Measurements from ENCODE around the gene KLHL28.
"Not testable (repeated sequence)": the region's sequence is repeated elsewhere in the genome, so short reads cannot be mapped to it uniquely, and the experiment has no call there.

The KLHL28 gene

GRCh38 chr14:44895716-44896115 is 66.0 kb downstream of the KLHL28 start:
- H3K27me3 ChIP-seq (ENCODE audit: insufficient read depth, low read depth): no peaks in the 10 kb centered on the region
- peaks cover 23% of the 10 kb centered on the region for H3K4me1 ChIP-seq (ENCODE audit: low read depth, poor library complexity, severe bottlenecking)
- no peak overlapping the region for H3K9ac ChIP-seq
- H3K27ac ChIP-seq: no peak overlapping the region
- H3K4me3 ChIP-seq (IDR thresholded peaks at IDR 0.05; ENCODE audit: insufficient read depth, low read depth, low read length): no peak overlapping the region
- no peaks in the 10 kb centered on the region for H3K79me2 ChIP-seq (ENCODE audit: insufficient read depth, low read depth)
- TF ChIP-seq CTCF (conservative IDR thresholded peaks at IDR 0.05; ENCODE audit: low read depth, low read length): no peak
- H2AFZ ChIP-seq (ENCODE audit: low read depth): no peak overlapping the region
- H3K4me2 ChIP-seq: no peak overlapping the region
- H3K36me3 ChIP-seq (ENCODE audit: insufficient read depth): no peaks in the 10 kb centered on the region
- H4K20me1 ChIP-seq (ENCODE audit: insufficient read depth): no peaks in the 10 kb centered on the region

- Histone ChIP-seq H3K79me2 (ENCODE audit: insufficient read depth, low read depth) (no peaks in the 10 kb centered on the region), H3K4me2 (no peak overlapping the region), H3K36me3 (ENCODE audit: insufficient read depth) (no peaks in the 10 kb centered on the region), H3K27ac (no peak overlapping the region), H3K4me1 (ENCODE audit: low read depth, poor library complexity, severe bottlenecking) (peaks cover 21% of the 10 kb centered on the region), H3K9ac (no peak overlapping the region), H4K20me1 (ENCODE audit: insufficient read depth) (no peaks in the 10 kb centered on the region), H3K4me3 (IDR thresholded peaks at IDR 0.05; ENCODE audit: insufficient read depth, low read depth, low read length) (no peak overlapping the region), H3K27me3 (ENCODE audit: insufficient read depth, low read depth) (no peaks in the 10 kb centered on the region), H2AFZ (ENCODE audit: low read depth) (no peak overlapping the region)
- no peak for TF ChIP-seq CTCF (conservative IDR thresholded peaks at IDR 0.05; ENCODE audit: low read depth, low read length)
These were observed 68.2 kb downstream of the KLHL28 start for GRCh38 chr14:44893535-44893934.

- H3K4me3 ChIP-seq (IDR thresholded peaks at IDR 0.05; ENCODE audit: insufficient read depth, low read depth, low read length); H2AFZ ChIP-seq (ENCODE audit: low read depth); H3K9ac ChIP-seq; H3K27me3 ChIP-seq (ENCODE audit: insufficient read depth, low read depth); H4K20me1 ChIP-seq (ENCODE audit: insufficient read depth); H3K4me2 ChIP-seq; H3K27ac ChIP-seq; H3K79me2 ChIP-seq (ENCODE audit: insufficient read depth, low read depth); H3K36me3 ChIP-seq (ENCODE audit: insufficient read depth): not testable (repeated sequence)
- H3K4me1 ChIP-seq (ENCODE audit: low read depth, poor library complexity, severe bottlenecking): peaks cover 14% of the 10 kb centered on the region
These were observed 69.9 kb downstream of the KLHL28 start for GRCh38 chr14:44891726-44892372.

GRCh38 chr14:44889595-44890471 is 71.9 kb downstream of the KLHL28 start:
- peaks cover 9% of the 10 kb centered on the region for H3K4me1 ChIP-seq (ENCODE audit: low read depth, poor library complexity, severe bottlenecking)
- no peak overlapping the region for H3K4me3 ChIP-seq (IDR thresholded peaks at IDR 0.05; ENCODE audit: insufficient read depth, low read depth, low read length)
- no peak overlapping the region for H3K4me2 ChIP-seq
- H3K36me3 ChIP-seq (ENCODE audit: insufficient read depth): no peaks in the 10 kb centered on the region
- no peak for TF ChIP-seq CTCF (conservative IDR thresholded peaks at IDR 0.05; ENCODE audit: low read depth, low read length)
- no peaks in the 10 kb centered on the region for H4K20me1 ChIP-seq (ENCODE audit: insufficient read depth)
- no peak overlapping the region for H3K9ac ChIP-seq
- no peak overlapping the region for H2AFZ ChIP-seq (ENCODE audit: low read depth)
- H3K79me2 ChIP-seq (ENCODE audit: insufficient read depth, low read depth): no peaks in the 10 kb centered on the region
- H3K27ac ChIP-seq: no peak overlapping the region
- no peaks in the 10 kb centered on the region for H3K27me3 ChIP-seq (ENCODE audit: insufficient read depth, low read depth)

GRCh38 chr14:44887596-44887955 is 74.2 kb downstream of the KLHL28 start:
- Histone ChIP-seq H3K36me3 (ENCODE audit: insufficient read depth) (no peaks in the 10 kb centered on the region), H3K4me2 (no peak overlapping the region), H4K20me1 (ENCODE audit: insufficient read depth) (no peaks in the 10 kb centered on the region), H3K27me3 (ENCODE audit: insufficient read depth, low read depth) (no peaks in the 10 kb centered on the region), H3K79me2 (ENCODE audit: insufficient read depth, low read depth) (no peaks in the 10 kb centered on the region), H2AFZ (ENCODE audit: low read depth) (no peak overlapping the region), H3K4me1 (ENCODE audit: low read depth, poor library complexity, severe bottlenecking) (peaks cover 9% of the 10 kb centered on the region), H3K4me3 (IDR thresholded peaks at IDR 0.05; ENCODE audit: insufficient read depth, low read depth, low read length) (no peak overlapping the region), H3K9ac (no peak overlapping the region), H3K27ac (no peak overlapping the region)
- TF ChIP-seq CTCF (conservative IDR thresholded peaks at IDR 0.05; ENCODE audit: low read depth, low read length): no peak

All from KMS-11 (cell line).